NT2/D1 (cell line): ENCODE data around the gene DOCK10.

Experiments
- SUZ12 ChIP-seq: IDR thresholded peaks from 2 replicates; pipeline ENCODE4 v1.6.1; 2011; ENCODE audit not compliant: insufficient read length, insufficient read depth; ENCODE audit errors: extremely low read depth
- YY1 ChIP-seq: IDR thresholded peaks from 2 replicates; pipeline ENCODE4 v1.6.1; 2011; ENCODE audit not compliant: insufficient read length, insufficient read depth
- ZNF274 ChIP-seq: IDR thresholded peaks from 2 replicates; pipeline ENCODE4 v1.6.1; 2011; ENCODE audit warnings: mild to moderate bottlenecking, low read depth, low read length

- no peak for TF ChIP-seq ZNF274
- no peak for TF ChIP-seq YY1
- no peak for TF ChIP-seq SUZ12
These were observed 42.9 kb downstream of the DOCK10 start for GRCh38 chr2:224999321-224999720.
